ENCODE measurements around the gene STK17A. TPM values are rescaled to one million over a fixed set of nuclear protein-coding genes. Genes with fewer than 3 reads are reported as not detected.

STK17A gene
- total RNA-seq, 1 donor from 2014 or later: 19.3 TPM

DNA sequence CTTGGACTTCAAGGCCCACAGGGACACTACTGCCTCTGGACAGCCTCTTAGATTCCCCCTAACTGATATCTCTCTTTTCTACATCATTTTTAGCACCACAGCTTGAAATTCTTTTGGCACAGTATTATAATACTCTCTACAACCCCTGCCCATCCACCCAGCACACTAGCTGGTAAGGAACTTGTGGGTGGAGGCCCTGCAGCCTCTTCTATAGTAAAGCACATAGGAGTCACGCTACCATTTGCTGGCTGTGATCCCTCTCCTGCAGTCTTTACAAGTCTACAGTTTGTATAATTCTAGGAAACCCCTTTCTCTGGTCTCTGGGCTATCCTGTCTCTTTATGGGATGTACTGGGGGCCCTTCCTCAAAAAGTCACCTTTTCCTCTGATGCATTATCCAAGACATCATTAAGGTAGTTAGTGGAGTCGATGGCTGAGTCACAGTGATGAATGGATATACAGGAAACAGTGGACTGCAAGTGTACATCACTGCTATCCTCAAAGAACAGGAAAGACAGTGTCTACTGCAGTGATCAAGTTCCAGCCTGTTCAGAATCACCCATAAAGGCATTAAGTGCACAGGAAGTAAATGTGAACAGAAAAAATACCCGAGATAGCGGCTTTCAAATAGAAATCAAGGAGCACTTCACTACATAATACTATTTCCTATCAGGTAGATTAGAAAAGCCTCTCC, 54.4 kb downstream of the STK17A start:
- DNase-seq: no peak

DNA sequence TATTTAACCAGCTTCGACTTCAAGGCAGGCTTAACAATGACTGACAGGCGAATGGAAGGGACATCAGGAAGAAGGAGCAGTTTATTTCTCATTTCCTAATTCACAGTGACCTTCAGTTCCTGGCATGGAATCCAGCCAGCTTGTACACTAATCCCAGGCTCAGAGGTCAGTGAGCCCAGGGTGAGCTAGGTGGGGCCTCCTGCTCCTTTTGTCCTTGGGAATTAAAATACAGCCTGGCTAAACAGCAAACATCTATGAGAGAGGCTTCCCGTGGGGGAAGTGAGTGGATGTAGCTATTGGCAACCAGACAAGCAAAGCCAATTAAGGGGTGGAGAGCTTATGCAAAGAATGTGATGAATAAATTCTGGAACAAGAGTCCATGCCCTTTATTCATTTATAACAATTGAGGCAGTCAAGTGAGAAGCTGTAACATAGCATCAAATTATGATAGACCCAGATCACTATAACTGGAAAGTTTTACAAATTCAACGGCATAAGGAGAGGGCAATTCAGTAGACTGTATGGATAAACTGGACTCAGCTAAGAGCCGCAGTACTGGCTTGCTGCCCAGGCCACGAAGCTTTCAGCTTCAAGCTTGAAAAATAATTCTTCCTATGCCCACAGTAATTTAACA, 57.1 kb downstream of the STK17A start:
- DNase-seq: no peak

DNA sequence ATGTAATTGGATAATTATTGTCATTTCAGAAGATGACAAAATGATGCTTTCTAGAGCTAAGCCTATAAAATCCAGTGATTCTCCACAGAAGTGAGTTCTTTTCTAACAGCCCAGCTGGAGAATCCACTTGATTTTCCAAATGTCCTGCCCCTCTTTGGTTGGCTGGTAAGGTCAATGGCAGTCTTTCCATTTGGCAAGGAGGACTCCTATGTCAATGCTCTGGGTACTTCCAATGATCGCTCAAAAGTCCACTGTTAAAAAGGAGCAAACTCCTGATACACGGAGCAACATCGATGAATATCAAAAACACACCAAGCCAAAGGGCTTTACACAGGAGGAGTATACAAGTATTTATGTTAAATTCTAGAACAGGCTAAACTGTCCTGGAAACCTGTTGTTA, 57.8 kb downstream of the STK17A start:
- no peak for DNase-seq

DNA sequence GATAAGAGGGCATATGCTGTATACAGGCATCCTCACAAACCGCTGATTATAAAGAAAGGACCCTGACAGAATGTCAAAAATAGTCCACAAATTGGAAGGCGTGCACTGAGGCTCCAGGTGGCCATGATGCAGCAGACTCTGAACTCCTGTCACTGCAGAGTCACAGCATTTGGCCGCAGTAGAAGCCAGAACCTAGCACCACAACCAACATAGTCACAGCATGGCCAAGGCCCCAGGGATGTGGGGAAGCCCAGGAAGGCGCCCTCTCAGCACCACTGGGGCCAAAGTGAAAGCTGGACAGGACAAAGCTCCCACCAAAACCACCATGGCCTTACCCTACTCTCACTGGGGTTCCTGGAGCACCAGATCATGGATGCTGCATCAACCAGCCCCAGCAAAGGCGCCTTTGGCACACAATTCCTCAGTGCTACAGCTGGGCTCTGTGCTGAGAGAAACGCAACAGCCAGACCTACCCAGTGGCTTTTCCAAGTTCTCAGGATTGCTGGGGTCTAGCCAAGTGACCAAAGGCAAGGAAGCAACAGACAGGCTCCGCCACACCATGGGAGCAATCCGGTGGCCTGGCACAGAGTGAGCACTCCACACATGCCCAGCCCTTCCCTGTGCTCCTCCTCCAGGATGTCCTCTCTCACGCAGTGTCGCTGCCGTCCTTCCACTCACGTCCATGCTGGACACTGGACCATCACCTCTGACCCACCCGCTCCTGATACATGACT, 60.2 kb downstream of the STK17A start:
- no peak for DNase-seq

DNA sequence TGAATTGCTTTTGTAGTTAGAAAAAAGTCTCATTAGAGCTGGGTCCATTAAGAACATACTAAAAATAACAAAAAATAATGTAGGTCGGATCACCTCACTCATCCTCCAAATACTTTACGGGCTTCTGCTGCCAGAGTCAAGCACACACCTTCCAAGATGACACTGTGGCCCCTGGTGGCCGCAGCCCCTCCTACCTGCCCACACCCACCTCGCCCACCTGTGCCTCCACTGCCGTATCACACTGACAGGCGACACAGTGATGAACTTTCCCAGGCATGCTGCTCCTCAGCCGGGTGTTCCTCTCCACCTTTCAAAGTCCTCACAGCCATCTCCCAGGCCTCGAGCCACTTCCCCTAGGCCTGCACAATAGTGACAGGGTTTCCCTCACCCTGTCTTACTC, 60.9 kb downstream of the STK17A start:
- no peak for DNase-seq

DNA sequence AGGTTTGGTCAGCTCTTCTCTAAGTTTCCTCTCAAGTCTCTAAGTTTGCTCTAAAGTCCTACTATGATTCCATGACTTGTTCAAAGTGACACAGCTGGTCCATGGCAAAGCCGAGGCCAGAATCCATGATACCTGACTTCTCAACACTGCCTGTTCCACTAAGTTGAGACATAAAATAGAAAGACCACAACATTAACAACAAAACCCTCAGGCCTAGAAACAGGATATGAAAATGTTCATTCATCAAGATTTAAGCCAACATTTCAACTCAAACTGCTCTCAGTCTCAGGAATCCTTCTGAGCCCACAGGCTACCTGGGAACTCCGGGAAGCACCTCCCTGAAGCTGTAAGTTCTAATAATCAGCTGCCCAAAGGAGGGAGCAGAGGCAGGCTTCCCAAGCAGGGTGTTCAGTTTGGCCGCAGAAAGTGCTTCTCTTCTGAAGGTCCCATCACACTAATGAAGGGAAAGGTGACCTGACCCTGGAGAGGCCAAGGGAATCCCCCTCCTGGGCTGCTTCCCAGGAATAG, 62.9 kb downstream of the STK17A start:
- no peak for DNase-seq

DNA sequence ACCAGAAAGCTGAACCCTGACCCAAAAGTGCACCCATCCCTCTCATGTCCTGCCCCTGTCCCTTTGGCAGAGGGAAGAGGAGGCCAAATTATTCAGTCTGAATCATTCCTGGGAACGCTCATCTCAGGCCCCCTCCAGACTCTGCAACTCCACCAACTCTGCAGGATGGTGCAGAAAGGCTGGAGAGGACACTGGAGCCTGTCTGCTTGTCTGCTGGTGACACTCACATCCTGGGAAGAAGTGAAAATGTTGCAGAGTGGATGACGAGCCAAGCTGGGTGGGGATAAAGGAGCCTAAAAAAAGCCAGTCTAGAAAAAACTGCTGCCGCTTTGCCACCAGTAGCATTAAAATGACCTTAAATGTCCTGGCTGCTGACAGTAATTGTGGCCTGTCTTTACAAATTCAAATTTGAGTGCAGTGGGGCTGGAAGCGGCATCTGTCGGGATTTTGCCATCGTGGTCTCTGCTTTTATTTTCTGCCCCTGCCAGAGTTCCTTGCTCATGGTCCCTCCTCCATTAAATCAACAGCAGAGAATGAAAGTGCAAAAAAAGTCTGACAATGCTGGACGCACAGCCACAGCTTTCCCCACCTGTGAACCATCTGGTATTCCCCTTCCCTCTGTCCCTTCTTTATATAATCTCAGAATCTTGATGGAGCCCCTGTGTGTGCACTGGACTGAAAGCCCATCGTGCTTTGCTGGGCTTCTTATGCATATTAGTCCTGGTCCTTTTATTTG, 63.9 kb downstream of the STK17A start:
- DNase-seq: no peak

DNA sequence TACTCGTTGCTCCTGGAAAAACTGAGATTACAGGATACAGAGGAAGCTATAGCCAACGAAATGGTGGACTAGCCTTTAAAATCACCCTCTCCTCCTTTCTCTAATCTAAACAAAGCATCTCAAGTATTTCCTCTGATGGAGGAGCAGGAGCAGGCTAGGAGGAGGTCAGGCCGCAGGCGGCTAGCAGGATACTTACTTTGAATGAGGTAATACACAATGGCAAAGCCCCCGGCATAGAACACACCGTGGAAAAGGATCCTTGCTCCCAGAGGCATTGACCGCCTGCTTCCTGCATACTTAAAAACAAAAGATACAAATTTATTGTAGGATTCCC, 64.4 kb downstream of the STK17A start:
- DNase-seq: no peak

DNA sequence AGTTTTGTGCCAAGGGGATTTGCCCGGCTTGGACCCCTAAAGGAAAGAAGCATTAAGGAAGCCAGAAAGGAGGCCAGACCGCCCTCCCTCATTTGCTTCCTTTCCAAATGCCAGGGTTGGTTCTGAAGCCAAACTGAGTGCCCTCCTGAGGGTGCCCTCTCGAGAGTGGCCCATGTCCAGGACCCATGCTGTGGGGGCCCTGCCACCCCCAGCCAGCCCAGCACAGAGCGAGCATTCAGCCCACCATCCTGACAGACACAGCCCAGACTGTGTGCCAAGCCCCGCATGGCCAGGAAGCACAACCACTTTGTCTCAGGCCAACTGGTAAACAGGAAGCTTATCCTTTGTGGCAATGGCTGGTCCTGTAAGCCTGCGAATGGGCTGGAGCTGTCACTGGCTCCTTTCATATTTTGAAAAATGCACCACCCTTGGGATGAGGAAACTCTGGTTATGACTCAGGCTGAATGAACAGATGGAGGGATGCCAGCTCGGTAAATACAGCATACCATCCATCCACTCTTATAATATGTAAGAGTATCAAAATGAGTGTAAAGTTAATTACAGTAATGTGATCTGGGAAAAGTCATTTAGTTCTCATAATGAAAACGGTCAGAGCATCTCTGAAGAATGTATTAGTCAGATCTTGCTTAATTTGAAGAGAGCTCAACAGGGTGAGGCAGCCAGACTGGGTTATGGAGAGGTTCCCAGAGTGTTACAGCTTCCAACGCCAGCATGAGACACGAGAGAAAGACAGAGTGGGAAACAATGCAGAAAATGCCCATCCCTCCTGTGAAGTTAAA, 65.0 kb downstream of the STK17A start:
- no peak for DNase-seq

DNA sequence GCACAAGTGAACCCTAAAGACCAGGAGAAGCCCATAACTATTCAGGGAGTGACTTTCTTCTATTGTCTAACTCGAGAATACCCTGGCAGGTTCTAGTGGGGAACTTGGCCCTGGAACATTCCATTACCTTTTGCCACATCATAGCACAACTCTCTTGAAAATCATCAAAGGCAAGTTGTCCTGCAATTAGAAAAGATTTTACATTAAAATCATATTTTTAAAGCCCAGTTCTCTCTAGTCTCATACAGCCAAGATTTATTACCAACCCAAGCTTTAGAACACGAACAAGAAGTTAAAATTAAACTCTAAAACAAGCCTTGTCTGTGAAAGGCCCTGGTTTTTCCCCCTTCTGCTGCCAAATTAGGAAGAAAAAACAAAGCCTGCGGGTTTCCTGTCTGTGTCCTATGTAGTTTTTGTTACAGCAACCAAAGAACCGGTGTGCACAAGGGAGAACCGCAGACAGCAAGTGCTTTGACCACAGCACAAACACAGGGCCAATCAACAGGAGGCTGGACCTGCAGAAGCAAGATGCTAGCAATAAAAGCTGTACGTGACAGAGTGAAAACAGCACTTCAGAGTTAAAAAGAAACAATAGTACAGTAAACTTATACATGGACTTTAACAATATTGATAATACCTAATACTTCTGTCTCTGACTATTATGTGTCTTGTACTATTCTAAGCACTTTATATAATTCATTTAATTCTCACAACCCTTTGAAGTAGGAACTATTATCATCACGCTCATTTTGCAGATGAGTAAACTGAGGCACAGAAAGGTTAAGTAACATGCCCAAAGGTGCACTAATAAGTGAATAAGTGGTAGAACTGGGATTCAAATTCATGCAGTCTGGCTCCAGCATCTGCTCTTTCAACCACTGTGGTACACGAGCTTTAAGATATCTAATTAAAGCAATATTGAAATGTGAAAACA, 65.8 kb downstream of the STK17A start:
- DNase-seq: no peak

DNA sequence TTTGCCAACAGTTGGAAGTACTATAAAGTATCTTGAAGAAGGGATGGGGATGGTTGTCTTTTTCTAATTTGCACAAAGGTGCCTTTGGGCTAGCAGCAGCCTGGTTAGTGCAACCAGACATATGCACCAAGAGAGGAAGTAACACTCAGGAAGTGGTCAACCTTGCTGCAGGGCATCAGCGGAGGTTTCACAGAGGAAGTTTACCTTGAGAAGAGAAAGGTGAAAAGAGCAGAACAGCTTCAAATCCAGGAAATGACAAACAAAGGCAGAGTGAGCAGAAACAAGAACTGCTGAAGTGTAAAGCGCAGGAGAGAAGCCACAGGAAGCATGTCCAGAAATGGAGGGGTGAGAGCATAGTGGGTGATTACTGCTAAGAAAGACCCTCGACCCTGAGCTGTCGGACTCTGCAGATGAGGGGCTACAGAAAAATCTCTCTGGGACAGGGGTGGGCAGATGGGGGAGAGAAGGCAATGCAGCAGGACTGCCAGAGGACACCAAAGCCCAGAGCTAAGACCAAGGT, 66.9 kb downstream of the STK17A start:
- no peak for DNase-seq

DNA sequence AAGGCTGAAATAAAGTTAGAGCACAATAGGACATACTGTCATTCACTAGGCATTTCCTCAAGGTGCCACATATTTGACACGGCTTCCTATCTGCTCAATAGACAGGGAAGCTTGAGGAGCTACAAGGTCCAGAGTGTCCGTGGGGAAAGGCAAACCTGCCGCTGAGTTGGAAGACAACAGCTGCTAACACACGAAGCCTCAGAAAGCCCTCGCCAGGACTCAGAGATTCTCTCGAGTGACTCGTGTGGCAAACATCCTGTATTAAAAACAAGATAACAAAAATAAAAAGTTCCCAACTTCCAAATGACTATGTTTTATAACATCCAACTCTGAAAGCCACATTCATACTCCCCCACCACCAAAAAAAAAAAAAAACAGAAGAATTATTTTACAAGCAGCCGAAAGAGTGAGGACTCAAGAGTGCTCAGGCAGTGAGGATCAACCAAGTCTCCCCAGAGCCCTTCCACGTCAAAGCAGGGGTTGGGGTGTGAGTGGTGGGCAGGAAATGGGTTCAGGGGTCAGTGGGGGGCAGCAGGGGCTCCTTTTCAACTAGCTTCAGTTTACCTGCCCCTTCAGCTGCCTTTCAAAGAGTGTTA, 67.6 kb downstream of the STK17A start:
- no peak for DNase-seq

DNA sequence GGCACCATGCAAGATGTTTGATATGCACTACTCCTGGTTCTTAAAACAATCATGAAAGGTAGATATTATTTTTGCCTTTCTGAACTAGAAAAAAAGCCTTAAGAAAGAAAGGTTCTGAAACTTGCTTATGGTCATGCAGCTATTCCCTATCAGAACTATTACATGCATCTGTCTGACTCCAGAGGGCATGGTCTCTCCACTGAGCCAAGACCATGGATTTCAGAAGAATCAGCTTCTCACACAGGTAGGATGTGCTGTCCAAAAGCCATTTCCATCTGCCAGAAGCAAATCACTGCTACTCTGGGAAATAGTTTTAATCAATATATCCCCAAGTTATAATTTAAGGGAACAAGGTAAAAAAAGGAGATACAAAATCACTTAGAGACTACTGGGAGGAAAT, 69.5 kb downstream of the STK17A start:
- no peak for DNase-seq

DNA sequence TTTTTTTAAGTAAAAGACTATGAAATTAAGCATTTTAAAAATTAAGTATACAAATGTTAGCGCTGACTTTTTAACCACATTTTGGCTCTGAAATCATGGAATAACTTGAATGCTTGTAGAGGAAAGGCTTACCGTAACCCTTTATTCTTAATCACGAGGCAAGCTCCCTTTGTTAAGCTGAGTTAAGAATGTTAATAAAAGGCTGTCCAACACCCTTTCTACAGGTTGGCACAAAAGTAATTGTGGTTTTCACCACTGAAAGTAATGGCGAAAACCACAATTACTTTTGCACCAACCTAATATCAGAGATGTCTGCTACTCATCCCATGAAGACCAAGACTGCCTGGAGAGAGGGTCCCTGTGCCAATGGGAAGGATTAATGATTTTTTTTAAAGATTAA, 70.6 kb downstream of the STK17A start:
- no peak for DNase-seq

DNA sequence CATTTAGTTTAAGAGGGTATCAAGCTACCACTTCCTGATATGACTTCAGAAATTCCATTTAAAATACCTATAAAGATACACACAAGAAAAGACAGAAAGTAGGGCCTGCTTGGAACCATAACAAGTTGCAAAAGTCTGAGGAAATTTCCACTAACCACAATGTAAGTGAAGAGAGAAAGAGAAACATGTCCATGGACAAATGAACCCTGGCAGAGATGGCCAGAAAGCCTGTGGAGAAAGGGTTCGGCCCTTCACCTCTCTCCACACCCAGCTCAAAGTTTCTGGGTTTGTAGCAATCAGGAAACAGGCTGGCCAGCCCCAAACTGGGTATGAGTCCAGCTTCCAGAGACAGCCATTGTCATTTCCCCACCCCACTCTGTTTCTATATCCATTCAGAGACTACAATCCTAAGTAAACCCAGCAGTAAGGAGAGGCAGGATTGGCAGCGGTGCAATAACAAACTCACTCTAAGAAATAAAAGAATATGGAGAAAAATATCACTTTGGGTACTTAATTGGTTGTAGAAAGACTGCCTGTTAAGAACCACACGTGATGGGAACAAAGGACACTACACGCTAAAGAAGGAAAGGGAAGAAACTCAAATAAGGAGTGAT, 71.1 kb downstream of the STK17A start:
- DNase-seq: no peak

DNA sequence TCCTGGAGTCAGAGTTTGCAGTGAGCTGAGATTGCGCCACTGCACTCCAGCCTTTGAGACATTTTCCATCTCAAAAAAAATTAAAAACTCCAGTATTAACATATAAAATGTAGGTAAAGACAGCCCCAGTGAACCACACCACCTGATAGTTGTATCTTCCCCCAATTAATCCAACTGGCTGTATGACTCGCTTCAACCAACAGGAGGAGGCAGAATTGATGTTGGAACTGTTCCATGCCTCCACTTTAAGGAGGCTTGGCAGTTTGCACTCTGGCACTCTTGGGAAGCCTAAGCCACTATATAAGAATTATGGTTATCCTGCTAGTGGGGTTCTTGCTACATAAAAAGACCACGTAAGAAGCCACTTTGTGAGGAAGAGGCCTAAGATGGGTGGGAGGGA, 72.7 kb downstream of the STK17A start:
- DNase-seq: no peak

DNA sequence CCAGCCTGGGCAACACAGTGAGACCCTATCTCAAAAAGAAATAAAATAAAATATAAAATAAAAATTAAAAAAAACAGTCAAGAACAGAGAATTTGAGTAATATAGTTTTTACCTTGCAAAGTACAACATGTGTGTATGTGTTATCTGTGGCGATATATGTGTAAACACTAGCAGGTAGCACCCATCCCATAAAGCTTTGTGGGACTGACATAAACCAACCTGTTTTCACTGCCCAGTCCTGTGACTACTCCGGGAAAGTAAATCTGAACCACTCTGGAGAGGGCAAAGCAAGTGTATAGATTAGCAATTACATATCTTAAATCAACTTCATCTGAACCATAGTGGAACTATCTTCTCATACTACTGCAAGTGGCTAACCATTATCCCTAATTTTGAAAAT, 74.1 kb downstream of the STK17A start:
- DNase-seq: no peak

DNA sequence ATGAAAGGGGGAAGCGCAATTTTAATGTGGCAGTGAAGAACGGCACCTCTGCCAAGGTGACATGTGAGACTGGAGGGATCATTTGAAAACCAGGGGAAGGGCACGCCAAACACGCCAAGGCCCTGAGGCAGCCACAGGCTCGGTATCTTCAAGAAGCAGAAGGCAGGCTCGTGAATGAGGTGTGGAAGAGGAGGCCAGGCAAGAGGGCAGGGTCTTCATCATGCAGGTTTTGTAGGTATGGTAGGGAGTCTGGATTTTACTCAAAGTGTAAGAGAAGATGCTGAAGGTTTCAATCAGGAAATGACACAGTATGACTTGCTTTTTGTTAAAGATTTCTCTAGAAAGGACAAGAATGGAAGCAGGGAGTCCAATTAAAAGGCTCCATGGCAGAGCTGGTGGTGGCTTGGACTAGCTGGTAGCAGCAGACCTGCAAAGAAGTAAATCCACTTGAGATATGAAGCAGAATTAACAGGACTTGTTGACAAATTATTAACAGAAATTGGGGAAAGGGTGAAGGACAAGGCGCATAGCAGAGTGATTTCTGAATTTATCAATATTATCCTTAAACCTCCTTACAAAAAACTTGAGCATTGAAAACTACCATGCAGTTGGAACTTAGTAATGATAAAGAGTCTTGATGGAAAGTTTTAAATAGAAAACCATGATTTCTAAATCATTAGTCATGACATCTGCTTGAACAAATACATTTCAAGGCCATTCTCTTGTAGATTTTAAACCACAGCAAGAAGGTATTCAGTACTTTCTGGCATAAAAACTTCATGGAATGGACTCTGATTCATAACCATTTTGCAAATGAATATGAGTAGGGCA, 76.0 kb downstream of the STK17A start:
- no peak for DNase-seq

DNA sequence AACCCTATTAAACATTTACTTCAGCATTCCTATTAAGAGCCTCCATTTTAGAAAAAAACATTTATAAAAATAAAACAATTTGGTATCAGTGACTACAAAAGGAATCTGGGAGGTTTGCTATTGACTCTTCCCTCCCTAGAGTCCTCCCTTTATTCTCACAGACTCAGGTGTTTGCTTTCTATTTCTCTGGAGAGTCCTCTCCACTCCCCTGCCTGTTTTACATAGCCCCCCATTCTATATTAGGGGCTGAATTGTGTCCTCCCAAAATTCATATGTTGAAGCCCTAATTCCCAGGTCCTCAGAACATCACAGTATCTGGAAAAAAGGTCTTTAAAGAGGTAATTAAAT, 76.6 kb downstream of the STK17A start:
- no peak for DNase-seq
